Lower leg skin (tissue), 4 donors: Measurements from ENCODE around the gene RHCE. TPM values are rescaled to one million over a fixed set of nuclear protein-coding genes. Genes with fewer than 3 reads are reported as not detected.
"Not testable (repeated sequence)": the region's sequence is repeated elsewhere in the genome, so short reads cannot be mapped to it uniquely, and the experiment has no call there.

Experiments used
- DNase-seq, 2 donors: peaks; one replicate each; pipeline ENCODE4 v3.0.0-alpha.2; 2019; ENCODE audit warnings: low spot score in 2 of 2
- H3K4me3 ChIP-seq: fragments of 200-600 bp; sonication (generic); 2 replicates; pipeline ENCODE4 v1.5.1; 2017; ENCODE audit warnings: mild to moderate bottlenecking, low read depth; ENCODE audit not compliant: poor library complexity, severe bottlenecking
- CTCF ChIP-seq, 3 donors: fragments of 450-650 bp; IDR thresholded peaks; one replicate each; pipeline ENCODE4 v1.5.1; 2016; ENCODE audit warnings: antibody characterized with exemption in 3 of 3, mild to moderate bottlenecking in 3 of 3, moderate library complexity in 2 of 3
- POLR2A ChIP-seq, 2 donors: fragments of 450-650 bp; IDR thresholded peaks; one replicate each; pipeline ENCODE4 v1.6.1; 2016 to 2017; ENCODE audit warnings: antibody characterized with exemption in 2 of 2, mild to moderate bottlenecking in 1 of 2, moderate library complexity in 1 of 2
- WGBS, 2 donors: methylation state at CpG; one replicate each; pipeline ENCODE4 v1.1.5; 2018; 5-methylcytosine and 5-hydroxymethylcytosine counted together
- intact Hi-C: fragments of 100-400 bp; cut with DNase I; formaldehyde crosslinking; loops from one replicate; pipeline ENCODE4 v1.15.0; 2023; ENCODE audit warnings: low total_unique reads
- total RNA-seq, 4 donors: library from RNA; depleted of rRNA; stranded (reverse); fragments of >200 nt; gene quantifications; one replicate each; pipeline ENCODE4 v1.1.0, GENCODE V29; 2016

Gene RHCE
- total RNA-seq, 4 donors from 2014 or later, result 0.16 to 1.4 (median 0.61) TPM; not detected in 1

DNA sequence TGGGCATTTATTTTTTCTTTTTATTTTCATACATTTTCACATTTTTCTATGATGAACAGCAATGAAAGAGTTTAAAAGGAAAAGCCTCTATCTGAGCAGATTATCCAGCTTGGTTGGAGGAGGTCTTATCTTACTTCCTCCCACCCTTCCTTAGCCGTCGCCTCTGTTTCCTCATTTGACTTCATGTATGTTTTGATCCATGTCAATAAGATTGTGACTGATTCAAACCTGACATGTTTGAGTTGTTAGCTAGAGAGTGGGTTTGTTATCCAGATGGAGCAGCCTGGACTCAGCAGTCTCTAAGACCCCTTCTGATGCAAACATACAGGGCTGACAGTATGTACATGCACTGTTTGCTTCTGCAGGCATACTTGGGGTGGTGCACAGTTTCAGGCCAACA lies 41.2 kb upstream of the RHCE start:
- DNase-seq, result no peak
- WGBS, 2 donors, result 80 to 85% methylated on average over 2 of the region's 2 CpGs
- TF ChIP-seq POLR2A (IDR thresholded peaks at IDR 0.05), result no peak
- TF ChIP-seq CTCF (IDR thresholded peaks at IDR 0.05), result no peak
- intact Hi-C loops, result no loop called here
- H3K4me3 ChIP-seq, result no peak overlapping the region

GRCh38 chr1:25460816-25461215 lies 40.2 kb upstream of the RHCE start:
- intact Hi-C loops, DNase-seq, H3K4me3 ChIP-seq: not testable (repeated sequence)
- 72 to 75% methylated on average over 4 of the region's 4 CpGs for WGBS, 2 donors

DNA sequence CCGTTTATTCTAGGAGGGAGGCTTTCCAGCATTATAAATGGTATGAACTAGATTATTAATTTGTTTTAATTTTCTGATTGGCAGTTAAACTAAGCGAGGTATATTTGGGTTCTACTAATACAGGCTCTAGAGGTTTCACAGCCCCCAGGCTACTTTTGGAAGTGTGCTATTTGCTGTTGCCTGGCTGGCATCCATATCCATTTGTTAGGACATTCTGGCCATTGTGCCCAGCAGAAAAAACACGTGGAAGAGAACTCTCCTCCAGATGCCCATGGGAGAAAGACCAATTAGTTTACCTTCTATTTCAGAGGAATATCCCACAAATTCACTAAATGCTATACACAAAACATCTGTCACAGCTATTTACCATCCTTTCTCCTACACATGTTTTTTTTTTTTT lies 39.4 kb upstream of the RHCE start:
- no peak for TF ChIP-seq POLR2A (IDR thresholded peaks at IDR 0.05)
- 80 to 82% methylated on average over 3 of the region's 3 CpGs for WGBS, 2 donors
- no peak for DNase-seq
- no peak overlapping the region for H3K4me3 ChIP-seq
- intact Hi-C loops, result no loop called here

- WGBS, 2 donors, result 78 to 82% methylated on average over 7 of the region's 7 CpGs
- no peak for DNase-seq
- intact Hi-C loops, result no loop called here
- TF ChIP-seq POLR2A (IDR thresholded peaks at IDR 0.05) (no peak), CTCF (IDR thresholded peaks at IDR 0.05) (no peak)
- no peak overlapping the region for H3K4me3 ChIP-seq
Measured at GRCh38 chr1:25458541-25459298, 38.1 kb upstream of the RHCE start.

GRCh38 chr1:25456502-25456901 lies 35.9 kb upstream of the RHCE start:
- TF ChIP-seq POLR2A (IDR thresholded peaks at IDR 0.05), result no peak
- TF ChIP-seq CTCF (IDR thresholded peaks at IDR 0.05), result no peak
- DNase-seq, result no peak
- 87 to 88% methylated on average over 4 of the region's 4 CpGs for WGBS, 2 donors
- intact Hi-C loops, result no loop called here
- H3K4me3 ChIP-seq, result no peak overlapping the region

- no peak overlapping the region for H3K4me3 ChIP-seq
- WGBS, 2 donors, result 91 to 94% methylated on average over 3 of the region's 3 CpGs
- intact Hi-C loops, result no loop called here
- no peak for DNase-seq
- TF ChIP-seq CTCF (IDR thresholded peaks at IDR 0.05) (no peak), POLR2A (IDR thresholded peaks at IDR 0.05) (no peak)
Measured at GRCh38 chr1:25451908-25452307, 31.3 kb upstream of the RHCE start.

DNA sequence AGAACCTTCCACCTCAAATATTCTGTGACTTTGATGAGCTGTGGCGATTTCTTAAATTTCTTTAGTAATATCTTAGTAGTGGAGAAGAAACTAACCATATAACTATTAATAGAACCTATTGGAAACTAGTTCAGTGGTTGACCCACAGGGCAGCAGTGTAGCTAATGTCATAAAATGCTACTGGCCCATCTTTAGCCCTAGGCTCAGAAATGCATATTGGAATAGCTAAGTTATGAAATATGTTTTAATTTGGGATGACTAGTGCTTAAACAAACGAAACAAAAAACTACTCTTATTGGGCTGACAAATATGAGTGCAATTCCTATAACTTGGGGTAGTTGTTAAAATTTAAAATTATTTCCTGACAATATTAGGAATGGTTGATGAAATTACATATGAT lies 30.3 kb upstream of the RHCE start:
- H3K4me3 ChIP-seq, result no peak overlapping the region
- WGBS, 2 donors, result 86 to 89% methylated on average over 2 of the region's 2 CpGs
- DNase-seq, result no peak
- intact Hi-C loops, result no loop called here
- no peak for TF ChIP-seq CTCF (IDR thresholded peaks at IDR 0.05)
- TF ChIP-seq POLR2A (IDR thresholded peaks at IDR 0.05), result no peak
